CD4-positive, alpha-beta T cell treated with Interleukin-17A for 4 hours (primary cell): ENCODE data around the gene RPH3AL.
"Not testable (repeated sequence)": the region's sequence is repeated elsewhere in the genome, so short reads cannot be mapped to it uniquely, and the experiment has no call there.

Experiments
- DNase-seq: peaks from one replicate; pipeline ENCODE4 v3.0.0-alpha.2; 2020; ENCODE audit warnings: mixed read lengths

Gene RPH3AL

GRCh38 chr17:379531-380465 lies 27.2 kb upstream of the RPH3AL start:
- no peak for DNase-seq

GRCh38 chr17:378068-378467 lies 25.5 kb upstream of the RPH3AL start:
- no peak for DNase-seq

GRCh38 chr17:376936-377863 lies 24.6 kb upstream of the RPH3AL start:
- no peak for DNase-seq

GRCh38 chr17:373613-374230 lies 21.1 kb upstream of the RPH3AL start:
- DNase-seq: no peak

- no peak for DNase-seq
Observed at GRCh38 chr17:372157-373152, 19.8 kb upstream of the RPH3AL start.

GRCh38 chr17:371583-371982 lies 19.0 kb upstream of the RPH3AL start:
- no peak for DNase-seq

- DNase-seq: not testable (repeated sequence)
Observed at GRCh38 chr17:367656-368055, 15.0 kb upstream of the RPH3AL start.

GRCh38 chr17:366657-367615 lies 14.3 kb upstream of the RPH3AL start:
- peak; percentile 32 for DNase-seq

- peak; percentile 20 for DNase-seq
Observed at GRCh38 chr17:364766-365165, 12.2 kb upstream of the RPH3AL start.

- DNase-seq: no peak
Observed at GRCh38 chr17:364308-364707, 11.7 kb upstream of the RPH3AL start.

- no peak for DNase-seq
Observed at GRCh38 chr17:362721-363120, 10.1 kb upstream of the RPH3AL start.

GRCh38 chr17:360092-360750 lies 7.6 kb upstream of the RPH3AL start:
- DNase-seq: no peak

- DNase-seq: no peak
Observed at GRCh38 chr17:358491-359151, 6.0 kb upstream of the RPH3AL start.

GRCh38 chr17:357644-358043 lies 5.0 kb upstream of the RPH3AL start:
- no peak for DNase-seq

- no peak for DNase-seq
Observed at GRCh38 chr17:356671-357434, 4.2 kb upstream of the RPH3AL start.

GRCh38 chr17:354651-355556 lies 2.3 kb upstream of the RPH3AL start:
- DNase-seq: no peak

- DNase-seq: no peak
Observed at GRCh38 chr17:353838-354234, 1.2 kb upstream of the RPH3AL start.
